Nephron progenitor cell (in vitro differentiated cells): Measurements from ENCODE around the gene LTBP2.
A peak's percentile ranks its signal among the peaks of the same experiment; 100 is the strongest.

Experiments
- DNase-seq: peaks from one replicate; pipeline ENCODE4 v3.0.0; 2021
- H3K27ac Mint-ChIP-seq: 2 replicates; pipeline ENCODE4 v1.8.0; 2021; ENCODE audit warnings: mild to moderate bottlenecking, moderate library complexity, mixed read lengths
- H3K27me3 Mint-ChIP-seq: 2 replicates; pipeline ENCODE4 v1.8.0; 2021; ENCODE audit warnings: mild to moderate bottlenecking, low read depth, mixed read lengths; ENCODE audit not compliant: poor library complexity
- H3K36me3 Mint-ChIP-seq: 2 replicates; pipeline ENCODE4 v1.8.0; 2021; ENCODE audit warnings: low read depth, mixed read lengths
- H3K4me1 Mint-ChIP-seq: 2 replicates; pipeline ENCODE4 v1.8.0; 2021; ENCODE audit warnings: mixed read lengths
- H3K4me3 Mint-ChIP-seq: 2 replicates; pipeline ENCODE4 v1.8.0; 2021; ENCODE audit warnings: mild to moderate bottlenecking, moderate library complexity, mixed read lengths
- H3K9me3 Mint-ChIP-seq: 2 replicates; pipeline ENCODE4 v1.8.0; 2021; ENCODE audit warnings: mild to moderate bottlenecking, moderate library complexity, mixed read lengths
- TF ChIP-seq, protein P1 (sequence below): fragments of 200-600 bp; sonication (generic); IDR thresholded peaks from 2 replicates; pipeline ENCODE4 v1.5.0; 2021; ENCODE audit warnings: antibody characterized with exemption

Gene LTBP2

DNA sequence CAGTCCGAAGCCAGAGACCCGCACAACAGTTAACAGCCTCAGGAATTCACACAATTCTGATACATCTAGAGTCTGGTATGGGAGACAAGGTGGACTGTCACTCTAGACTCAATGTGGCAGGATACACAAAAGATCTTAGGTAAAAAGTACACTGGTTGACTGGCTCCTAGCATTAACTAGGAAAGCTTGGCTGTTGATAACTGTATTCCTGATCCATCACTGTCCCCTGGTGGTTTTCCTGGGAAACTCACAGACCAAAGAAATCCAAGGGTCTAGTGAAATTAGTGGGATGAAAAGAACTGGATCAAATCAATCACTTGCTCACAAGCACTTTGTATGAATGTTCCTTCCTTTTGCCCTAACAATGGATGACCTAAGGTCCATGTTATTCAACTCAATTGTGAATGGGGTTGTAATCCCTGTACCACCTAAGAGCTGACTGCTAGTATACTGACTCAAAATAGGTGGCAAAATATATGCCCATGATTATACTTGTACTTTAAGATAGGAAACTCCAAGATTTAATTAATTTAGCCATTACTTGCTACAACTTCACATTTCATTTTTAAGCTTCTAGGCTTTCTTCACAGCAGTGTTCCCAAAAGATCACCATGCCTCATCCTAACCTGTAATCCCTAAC is 132.9 kb downstream of the LTBP2 start:
- Mint-ChIP-seq H3K27me3 (peaks cover 3% of the 10 kb centered on the region), H3K36me3 (peaks cover 2% of the 10 kb centered on the region), H3K4me1 (peaks cover 27% of the 10 kb centered on the region), H3K9me3 (no peaks in the 10 kb centered on the region), H3K27ac (no peak overlapping the region), H3K4me3 (no peak overlapping the region)
- TF ChIP-seq, protein P1, sequence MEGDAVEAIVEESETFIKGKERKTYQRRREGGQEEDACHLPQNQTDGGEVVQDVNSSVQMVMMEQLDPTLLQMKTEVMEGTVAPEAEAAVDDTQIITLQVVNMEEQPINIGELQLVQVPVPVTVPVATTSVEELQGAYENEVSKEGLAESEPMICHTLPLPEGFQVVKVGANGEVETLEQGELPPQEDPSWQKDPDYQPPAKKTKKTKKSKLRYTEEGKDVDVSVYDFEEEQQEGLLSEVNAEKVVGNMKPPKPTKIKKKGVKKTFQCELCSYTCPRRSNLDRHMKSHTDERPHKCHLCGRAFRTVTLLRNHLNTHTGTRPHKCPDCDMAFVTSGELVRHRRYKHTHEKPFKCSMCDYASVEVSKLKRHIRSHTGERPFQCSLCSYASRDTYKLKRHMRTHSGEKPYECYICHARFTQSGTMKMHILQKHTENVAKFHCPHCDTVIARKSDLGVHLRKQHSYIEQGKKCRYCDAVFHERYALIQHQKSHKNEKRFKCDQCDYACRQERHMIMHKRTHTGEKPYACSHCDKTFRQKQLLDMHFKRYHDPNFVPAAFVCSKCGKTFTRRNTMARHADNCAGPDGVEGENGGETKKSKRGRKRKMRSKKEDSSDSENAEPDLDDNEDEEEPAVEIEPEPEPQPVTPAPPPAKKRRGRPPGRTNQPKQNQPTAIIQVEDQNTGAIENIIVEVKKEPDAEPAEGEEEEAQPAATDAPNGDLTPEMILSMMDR: peak; percentile 98
- DNase-seq: peak; percentile 35

DNA sequence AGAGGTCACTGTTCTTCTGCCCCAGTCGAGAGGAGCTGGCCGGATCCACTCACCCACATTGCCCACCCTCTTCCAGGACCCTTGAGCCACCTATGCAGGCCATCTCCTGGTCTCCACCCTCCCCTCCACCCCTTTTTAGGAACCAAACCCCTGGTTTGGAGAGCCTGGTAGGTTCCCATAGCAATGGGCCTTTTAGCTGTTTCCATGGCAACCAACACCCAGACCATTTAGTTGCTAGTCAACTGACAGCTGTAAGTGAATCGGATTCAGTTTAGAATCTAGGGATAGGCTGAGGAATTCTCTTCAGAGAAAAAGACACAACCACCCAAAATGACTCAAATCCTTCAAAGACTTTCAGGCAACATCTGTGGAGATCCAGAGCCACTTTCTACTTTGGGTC is 135.4 kb downstream of the LTBP2 start:
- peaks cover 3% of the 10 kb centered on the region for H3K27me3 Mint-ChIP-seq
- H3K36me3 Mint-ChIP-seq: peaks cover 16% of the 10 kb centered on the region
- no peaks in the 10 kb centered on the region for H3K9me3 Mint-ChIP-seq

DNA sequence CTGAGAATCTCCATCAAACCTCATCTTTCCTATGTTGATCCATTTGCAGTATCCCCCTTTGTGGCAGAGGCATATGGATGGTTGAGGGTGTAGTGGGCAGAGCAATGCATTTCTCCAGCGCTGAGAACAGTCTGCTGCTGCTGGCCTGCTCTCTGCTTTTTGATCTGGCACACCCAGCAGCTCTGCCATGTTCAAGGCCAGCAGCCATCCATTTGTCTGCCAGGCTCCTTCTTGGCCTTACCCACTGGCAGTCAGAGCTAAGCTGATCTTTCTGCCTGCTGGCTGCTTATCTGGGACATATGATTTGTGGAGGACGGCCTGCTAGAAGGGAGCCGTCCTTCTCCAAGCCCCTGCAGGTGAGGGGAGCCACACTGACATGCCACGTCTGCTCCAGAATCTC is 135.9 kb downstream of the LTBP2 start:
- Mint-ChIP-seq H3K4me1 (peaks cover 27% of the 10 kb centered on the region), H3K27ac (no peak overlapping the region), H3K9me3 (no peaks in the 10 kb centered on the region), H3K4me3 (no peak overlapping the region), H3K36me3 (peaks cover 16% of the 10 kb centered on the region), H3K27me3 (peaks cover 3% of the 10 kb centered on the region)
- TF ChIP-seq, protein P1: no peak
- no peak for DNase-seq

More for the DNA sequence above, 135.4 kb downstream of the LTBP2 start:
- no peak overlapping the region for H3K4me3 Mint-ChIP-seq
- DNase-seq: no peak
- H3K27ac Mint-ChIP-seq: no peak overlapping the region
- H3K4me1 Mint-ChIP-seq: peaks cover 27% of the 10 kb centered on the region
- TF ChIP-seq, protein P1: no peak

DNA sequence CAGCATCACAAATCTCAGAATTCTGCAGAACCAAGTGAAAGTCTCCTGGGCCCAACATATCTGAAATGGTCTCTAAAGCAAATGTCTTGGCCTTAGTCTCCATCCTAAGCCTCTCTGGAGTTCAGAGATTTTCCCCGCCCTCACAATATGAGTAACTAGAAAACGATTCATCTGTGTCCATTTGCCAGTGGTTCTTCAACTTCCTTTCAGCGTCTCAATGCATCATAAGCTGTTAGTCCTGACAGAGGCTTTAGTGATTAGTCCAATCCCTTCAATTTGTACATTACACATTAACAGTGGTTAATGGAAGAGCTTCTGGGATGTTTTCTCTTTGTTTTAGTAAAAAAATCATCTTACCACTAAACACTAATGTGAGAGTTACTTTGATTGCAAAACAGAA is 136.4 kb downstream of the LTBP2 start:
- Mint-ChIP-seq H3K4me3 (no peak overlapping the region), H3K36me3 (peaks cover 16% of the 10 kb centered on the region)

DNA sequence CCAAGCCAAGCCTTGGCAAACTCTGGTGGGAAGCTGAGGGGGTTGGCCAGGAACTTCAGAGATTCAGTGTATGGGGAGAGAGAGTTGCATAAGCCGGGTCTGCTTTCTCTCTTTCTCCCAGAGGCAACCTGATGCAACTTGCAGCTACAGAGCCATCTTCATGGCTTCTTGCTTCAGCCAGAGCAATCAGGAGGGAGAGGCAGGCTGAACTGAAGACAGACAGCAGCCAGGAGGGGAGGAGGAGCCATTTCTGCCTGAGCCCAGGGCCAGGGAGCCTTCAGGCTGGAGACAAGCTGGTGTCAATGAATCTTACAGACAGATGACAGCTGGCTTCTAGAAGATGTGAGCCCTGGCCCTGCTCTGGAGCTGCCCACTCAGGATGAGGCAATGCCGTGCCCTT is 137.7 kb downstream of the LTBP2 start:
- Mint-ChIP-seq H3K27me3 (peaks cover 3% of the 10 kb centered on the region), H3K4me1 (peaks cover 27% of the 10 kb centered on the region), H3K36me3 (peaks cover 16% of the 10 kb centered on the region), H3K27ac (peak overlapping the region; percentile 52), H3K9me3 (no peaks in the 10 kb centered on the region), H3K4me3 (no peak overlapping the region)
- TF ChIP-seq, protein P1: no peak
- DNase-seq: no peak

More for the DNA sequence above, 136.4 kb downstream of the LTBP2 start:
- no peaks in the 10 kb centered on the region for H3K9me3 Mint-ChIP-seq
- H3K4me1 Mint-ChIP-seq: peaks cover 27% of the 10 kb centered on the region
- H3K27me3 Mint-ChIP-seq: peaks cover 3% of the 10 kb centered on the region
- DNase-seq: no peak
- no peak overlapping the region for H3K27ac Mint-ChIP-seq
- TF ChIP-seq, protein P1: no peak

DNA sequence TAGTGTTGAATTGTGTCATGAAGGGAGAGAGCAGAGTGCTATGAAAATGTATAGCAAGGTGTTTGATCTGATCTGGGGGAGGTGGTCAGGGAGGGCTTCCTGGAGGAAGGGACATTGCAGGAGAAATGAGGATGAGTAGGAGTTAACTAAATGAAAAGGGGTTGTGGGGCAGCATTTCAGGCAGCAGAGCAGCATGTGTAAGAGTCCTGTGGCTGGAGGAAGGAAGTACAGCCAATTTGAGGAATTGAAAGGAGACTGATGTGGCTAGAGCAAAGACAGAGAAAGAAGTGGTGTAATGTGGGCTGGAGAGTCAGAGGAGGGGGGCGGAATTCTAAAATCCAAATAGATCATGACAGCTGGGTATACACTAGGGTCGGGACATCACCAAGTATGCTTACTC is 139.4 kb downstream of the LTBP2 start:
- peaks cover 3% of the 10 kb centered on the region for H3K27me3 Mint-ChIP-seq
- no peak overlapping the region for H3K4me3 Mint-ChIP-seq
- no peaks in the 10 kb centered on the region for H3K9me3 Mint-ChIP-seq
- TF ChIP-seq, protein P1: no peak
- peak overlapping the region; percentile 2 for H3K27ac Mint-ChIP-seq
- H3K4me1 Mint-ChIP-seq: peaks cover 13% of the 10 kb centered on the region
- H3K36me3 Mint-ChIP-seq: peaks cover 16% of the 10 kb centered on the region
- DNase-seq: no peak
